ENCODE data around the gene CPED1. TPM values are rescaled to one million over a fixed set of nuclear protein-coding genes. Genes with fewer than 3 reads are reported as not detected.

CPED1 gene
- total and polyA plus RNA-seq, 10 of the 15 experiments (the other 5 are each of a cell fraction or from before 2014, with no cell fraction given), result 0.01 to 0.77 (median 0.10) TPM; not detected in 1

GRCh38 chr7:120941064-120941463, 47.4 kb upstream of the CPED1 start:
- peak; percentile 81 for FAIRE-seq
- no peak overlapping the region for H3K9ac ChIP-seq (ENCODE audit: control insufficient read depth, insufficient read depth, low read length)
- TF ChIP-seq GABPA (IDR thresholded peaks at IDR 0.05; ENCODE audit: low read depth) (no peak), IKZF2 (IDR thresholded peaks at IDR 0.05) (no peak), ZZZ3 (IDR thresholded peaks at IDR 0.05; ENCODE audit: control insufficient read depth, insufficient read length, low read depth) (no peak), ZNF592 (IDR thresholded peaks at IDR 0.05) (no peak), BMI1 (IDR thresholded peaks at IDR 0.05; ENCODE audit: borderline replicate concordance) (no peak), YY1 (IDR thresholded peaks at IDR 0.05; ENCODE audit: low read depth, low read length) (no peak), JUNB (IDR thresholded peaks at IDR 0.05) (no peak), PKNOX1 (IDR thresholded peaks at IDR 0.05) (0 out of 2 replicates have a peak, but pooled peaks have one; percentile 11), LARP7 (IDR thresholded peaks at IDR 0.05) (no peak), TBL1XR1 (IDR thresholded peaks at IDR 0.05; ENCODE audit: low read depth, low read length) (no peak), KAT2A (conservative IDR thresholded peaks at IDR 0.05; ENCODE audit: control insufficient read depth, low read depth, low read length) (no peak), SMC3 (IDR thresholded peaks at IDR 0.05; ENCODE audit: borderline replicate concordance, low read length) (peak; percentile 47; the same call in 1 of the 2 replicates), E4F1 (IDR thresholded peaks at IDR 0.05; ENCODE audit: borderline replicate concordance, partially characterized antibody) (no peak), ZNF384 (IDR thresholded peaks at IDR 0.05; ENCODE audit: borderline replicate concordance, low read depth, low read length) (no peak), RAD21 (IDR thresholded peaks at IDR 0.05; ENCODE audit: insufficient read depth, low read depth, low read length) (peak; percentile 48)

More at GRCh38 chr7:120941064-120941463, 47.4 kb upstream of the CPED1 start:
- in situ Hi-C loops (cut with MboI) (no loop called here), intact Hi-C loops (cut with micrococcal nuclease; ENCODE audit: unreplicated experiment) (loop anchor here (1.0 kb wide), 2 partner anchors 135 to 149 kb away; no protein-coding TSS in a partner anchor)
- H3K9me3 ChIP-seq (replicated peaks; ENCODE audit: control insufficient read depth, insufficient read depth, low read length), result no peaks in the 10 kb centered on the region
- POLR2A ChIA-PET, result interaction anchor here (1.2 to 1.3 kb wide), 2 partner anchors 13 to 138 kb away, joined by 3 read pairs; no protein-coding TSS in a partner anchor
- RAD21 ChIA-PET (ENCODE audit: unreplicated experiment), result interaction anchor here (0.7 to 1.4 kb wide), 11 partner anchors 10 to 155 kb away, joined by 3 to 10 read pairs (median 3); partner anchors contain the start of gene ING3
- no peak overlapping the region for H3K4me2 ChIP-seq (ENCODE audit: control insufficient read depth, insufficient read depth)
- peak; percentile 84 for ATAC-seq
- no TSS peak for BruUV-seq (replicated peaks)
- no peak overlapping the region; the same call in 1 of the 2 replicates for H2AFZ ChIP-seq (ENCODE audit: control insufficient read depth, low read depth, low read length)
- CTCF ChIA-PET, result interaction anchor here (0.8 to 5.2 kb wide), 21 partner anchors 9 to 211 kb away, joined by 3 to 78 read pairs (median 5); partner anchors contain the start of genes ING3 and TSPAN12
- H3K4me1 ChIP-seq (ENCODE audit: control insufficient read depth, insufficient read depth, low read length), result no peaks in the 10 kb centered on the region
- DNase-seq (ENCODE audit: low read depth, low spot score), result no peak
- no peaks in the 10 kb centered on the region for H3K36me3 ChIP-seq (ENCODE audit: control insufficient read depth in 2 of 2, insufficient read depth in 2 of 2, low read length in 1 of 2)
- whole genome bisulfite sequencing (ENCODE audit: insufficient coverage, insufficient replicate concordance, low lambda C conversion rate, missing lambda C conversion rate), result 47% methylated on average over 1 of the region's 1 CpG
- no peak overlapping the region for H3K4me3 ChIP-seq
- SMC1A ChIA-PET (ENCODE audit: uncharacterized antibody, unreplicated experiment), result interaction anchor here (0.6 to 4.5 kb wide), 13 partner anchors 9 to 241 kb away, joined by 3 to 45 read pairs (median 4); no protein-coding TSS in a partner anchor
- H3K27me3 ChIP-seq (replicated peaks in 1 of 2; ENCODE audit: control insufficient read depth in 2 of 2, insufficient read depth in 2 of 2, low read length in 1 of 2), result no peaks in the 10 kb centered on the region
- no peak overlapping the region for H3K27ac ChIP-seq (ENCODE audit: control insufficient read depth, insufficient read depth)
- no peaks in the 10 kb centered on the region for H3K79me2 ChIP-seq (ENCODE audit: control insufficient read depth, insufficient read depth, low read length)
- no peaks in the 10 kb centered on the region for H4K20me1 ChIP-seq (ENCODE audit: control insufficient read depth, insufficient read depth)
